GM18870 (cell line): ENCODE data around the gene OR1E1.
"Not testable (repeated sequence)": the region's sequence is repeated elsewhere in the genome, so short reads cannot be mapped to it uniquely, and the experiment has no call there.

ENCODE experiments used
- ATAC-seq: cut with Tn5 transposase; IDR thresholded peaks from one replicate; pipeline ENCODE4 v1.9.1; 2021; ENCODE audit warnings: moderate library complexity; ENCODE audit not compliant: unreplicated experiment

Gene OR1E1, protein sequence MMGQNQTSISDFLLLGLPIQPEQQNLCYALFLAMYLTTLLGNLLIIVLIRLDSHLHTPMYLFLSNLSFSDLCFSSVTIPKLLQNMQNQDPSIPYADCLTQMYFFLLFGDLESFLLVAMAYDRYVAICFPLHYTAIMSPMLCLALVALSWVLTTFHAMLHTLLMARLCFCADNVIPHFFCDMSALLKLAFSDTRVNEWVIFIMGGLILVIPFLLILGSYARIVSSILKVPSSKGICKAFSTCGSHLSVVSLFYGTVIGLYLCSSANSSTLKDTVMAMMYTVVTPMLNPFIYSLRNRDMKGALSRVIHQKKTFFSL

DNA sequence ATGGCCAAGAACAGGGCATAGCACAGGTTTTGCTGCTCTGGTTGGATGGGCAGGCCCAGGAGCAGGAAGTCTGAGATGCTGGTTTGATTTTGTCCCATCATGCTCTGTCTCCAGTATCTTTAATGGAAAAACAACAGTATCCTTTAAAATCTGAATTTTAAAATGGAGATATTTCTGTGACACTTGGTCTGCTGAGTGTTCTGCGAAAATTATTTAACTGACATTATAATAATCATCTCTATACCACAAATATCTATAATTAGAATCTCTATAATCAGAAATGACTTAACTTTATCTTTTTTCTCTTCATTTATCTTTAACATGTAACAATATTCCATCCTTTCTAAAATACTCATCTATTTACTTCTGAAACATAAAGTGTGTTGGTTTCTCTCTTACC is at the start of gene OR1E1:
Gene OR1E1 (minus strand): TSS at position 101 of the 400 bp plus-strand sequence. CDS start 0 bp downstream, at position 101.
- ATAC-seq, result no peak

DNA sequence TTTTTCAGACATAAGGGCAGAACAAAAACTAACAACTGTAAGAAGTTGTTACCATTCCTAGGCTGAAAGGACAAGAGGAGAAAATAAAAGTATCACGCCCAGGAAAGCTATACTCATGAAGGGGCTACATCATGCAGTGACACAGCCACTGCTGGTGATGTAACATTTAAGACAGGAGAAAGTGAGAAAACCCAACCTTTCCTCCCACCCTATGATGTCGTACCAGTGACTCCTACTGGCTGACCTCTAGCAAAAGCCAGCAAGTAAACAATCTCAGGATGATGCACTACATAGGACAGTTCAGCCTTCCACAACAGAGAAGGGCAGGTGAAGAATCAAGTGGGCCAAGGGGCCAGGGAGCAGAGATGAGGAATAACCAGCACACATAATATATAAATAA is 49.4 kb upstream of the OR1E1 start:
- no peak for ATAC-seq

DNA sequence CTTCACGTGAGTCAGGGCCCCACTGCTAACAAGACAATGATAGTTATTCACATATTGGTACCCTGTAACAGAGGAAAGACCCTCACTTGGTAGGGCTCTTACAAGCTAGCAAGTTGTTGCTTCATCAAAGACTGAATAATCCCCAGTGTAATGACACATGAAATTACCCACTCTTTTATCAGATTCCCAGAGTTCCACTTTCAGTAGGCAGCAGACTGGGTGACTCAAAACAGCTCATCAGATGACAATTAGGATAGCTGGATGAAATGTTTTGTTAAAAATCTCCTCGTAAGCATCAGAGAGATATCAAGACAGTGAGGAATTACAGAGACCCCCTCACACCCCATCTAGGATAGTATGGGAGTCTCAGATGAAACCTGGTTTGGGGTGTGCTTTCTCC is 42.2 kb upstream of the OR1E1 start:
- no peak for ATAC-seq

DNA sequence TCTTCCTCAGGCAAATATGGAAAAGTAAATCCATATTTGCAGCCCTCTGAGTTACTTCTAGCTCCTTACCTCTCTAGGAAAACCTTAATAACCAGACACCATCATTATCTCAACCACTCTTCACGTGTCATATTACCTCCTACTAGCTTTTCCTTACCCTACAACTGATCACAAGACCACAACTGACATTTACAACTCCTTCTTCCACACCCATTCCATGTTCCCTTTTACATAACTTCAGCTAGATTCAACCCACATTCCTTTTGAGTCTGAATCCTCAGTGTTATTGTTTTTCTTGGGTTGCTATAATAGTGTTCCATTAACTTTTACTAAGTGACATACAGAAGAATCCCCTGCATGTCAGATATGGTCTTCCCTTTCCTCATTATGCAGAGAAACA is 40.2 kb upstream of the OR1E1 start:
- ATAC-seq, result no peak

DNA sequence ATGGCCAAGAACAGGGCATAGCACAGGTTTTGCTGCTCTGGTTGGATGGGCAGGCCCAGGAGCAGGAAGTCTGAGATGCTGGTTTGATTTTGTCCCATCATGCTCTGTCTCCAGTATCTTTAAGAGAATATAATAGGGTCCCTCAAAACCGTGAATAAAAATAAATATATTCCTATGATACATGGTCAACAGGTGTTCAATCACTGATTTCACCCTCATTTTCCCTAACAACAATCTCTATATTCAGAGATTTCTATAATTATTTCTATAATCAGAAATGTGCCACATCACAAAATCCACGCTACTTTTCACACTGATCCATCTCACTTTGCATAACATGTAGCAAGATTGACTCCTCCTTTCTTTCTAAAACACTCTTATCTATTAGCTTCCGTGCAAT is 35.5 kb upstream of the OR1E1 start, which contains the start of gene OR1E2:
Gene OR1E2 (minus strand): TSS at position 101 of the 400 bp plus-strand sequence. CDS start 0 bp downstream, at position 101.
- ATAC-seq, result no peak

DNA sequence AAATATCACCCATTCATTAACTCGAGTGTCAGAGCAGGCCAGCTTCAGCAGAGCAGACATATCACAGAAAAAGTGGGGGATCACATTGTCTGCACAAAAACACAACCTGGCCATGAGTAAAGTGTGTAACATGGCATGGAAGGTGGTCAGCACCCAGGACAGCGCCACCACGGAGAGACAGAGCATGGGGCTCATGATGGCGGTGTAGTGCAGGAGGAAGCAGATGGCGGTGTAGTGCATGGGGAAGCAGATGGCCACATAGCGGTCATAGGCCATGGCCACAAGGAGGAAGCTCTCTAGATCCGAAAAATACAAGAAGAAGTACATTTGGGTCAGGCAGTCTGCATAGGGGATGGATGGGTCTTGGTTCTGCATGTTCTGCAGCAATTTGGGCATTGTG is 35.0 kb upstream of the OR1E1 start:
- ATAC-seq, result not testable (repeated sequence)

DNA sequence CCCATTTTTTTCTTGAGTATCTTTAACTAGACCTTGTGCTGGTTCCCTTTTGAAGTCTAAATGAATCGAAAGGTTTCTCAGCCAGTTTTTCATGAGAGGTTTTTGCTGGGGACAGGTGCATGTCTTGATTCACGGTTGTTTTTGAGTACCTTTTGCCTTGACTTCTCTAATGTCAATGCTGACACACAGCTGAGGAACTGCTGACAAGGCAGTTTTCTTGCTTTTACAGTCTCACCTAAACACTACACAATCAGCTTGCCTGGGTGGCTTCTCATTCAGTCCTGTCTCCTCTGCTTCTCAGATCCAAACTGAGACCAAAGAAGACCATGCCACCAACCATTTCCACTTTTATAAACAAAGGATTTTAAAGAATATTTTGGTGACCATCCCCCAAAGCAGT is 20.0 kb upstream of the OR1E1 start:
- ATAC-seq, result no peak

DNA sequence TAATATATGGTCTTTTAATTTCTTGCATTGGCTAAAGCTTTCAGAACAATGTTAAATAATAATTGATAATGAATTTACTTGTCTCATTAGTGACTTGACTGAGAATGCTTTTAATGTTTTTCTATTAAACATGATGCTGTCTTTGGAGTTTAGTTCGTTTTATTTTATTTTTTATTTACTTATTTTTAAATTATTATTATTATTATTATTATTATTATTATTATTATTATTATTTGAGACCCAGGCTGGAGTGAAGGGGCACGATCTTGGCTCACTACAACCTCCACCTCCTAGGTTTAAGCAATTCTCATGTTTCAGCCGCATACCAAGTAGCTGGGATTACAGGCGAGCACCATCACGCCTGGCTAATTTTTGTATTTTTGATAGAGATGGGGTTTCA is 17.4 kb upstream of the OR1E1 start:
- no peak for ATAC-seq

DNA sequence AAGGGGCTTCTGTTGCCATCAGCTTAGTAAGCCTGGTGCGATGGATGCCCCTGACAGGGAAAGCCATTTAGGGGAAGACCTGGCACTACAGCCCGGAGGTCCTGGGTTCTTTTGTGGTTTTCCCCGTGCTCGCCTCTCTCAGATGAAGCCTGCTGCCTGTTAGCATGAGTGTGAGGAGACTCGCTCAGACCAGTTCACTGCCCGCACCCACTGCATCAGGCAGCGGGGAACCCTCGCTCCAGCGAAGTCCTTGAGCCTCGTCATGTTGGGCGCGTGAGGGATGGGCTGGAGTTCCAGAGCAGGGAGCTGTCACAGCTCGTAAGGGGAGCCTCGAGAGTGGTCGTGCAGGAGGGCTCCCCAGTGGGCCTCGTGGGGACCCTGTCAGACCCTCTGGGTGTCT is 14.0 kb upstream of the OR1E1 start:
- ATAC-seq, result not testable (repeated sequence)

DNA sequence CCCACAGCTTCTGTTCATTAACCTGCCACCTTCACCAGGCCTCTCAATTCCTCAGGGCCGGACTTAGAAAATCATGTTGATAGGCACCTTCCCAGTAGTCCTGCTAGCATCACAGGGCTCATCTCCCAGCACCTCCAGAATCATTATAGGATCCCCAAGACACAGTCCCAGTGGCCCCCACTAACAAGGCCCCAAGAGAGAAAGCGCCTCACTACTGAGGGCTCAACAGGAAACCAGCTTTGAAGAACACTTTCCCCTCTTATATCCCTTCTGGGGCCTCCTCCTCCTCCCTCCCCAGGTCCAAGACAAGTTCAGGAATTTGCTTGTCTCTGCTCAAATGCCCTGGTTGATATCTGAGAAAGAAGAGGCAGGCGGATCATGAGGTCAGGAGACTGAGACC is 12.9 kb upstream of the OR1E1 start, which contains the start of gene OR3A3:
Gene OR3A3 (plus strand): TSS at position 301 of the 400 bp plus-strand sequence.
- no peak for ATAC-seq

DNA sequence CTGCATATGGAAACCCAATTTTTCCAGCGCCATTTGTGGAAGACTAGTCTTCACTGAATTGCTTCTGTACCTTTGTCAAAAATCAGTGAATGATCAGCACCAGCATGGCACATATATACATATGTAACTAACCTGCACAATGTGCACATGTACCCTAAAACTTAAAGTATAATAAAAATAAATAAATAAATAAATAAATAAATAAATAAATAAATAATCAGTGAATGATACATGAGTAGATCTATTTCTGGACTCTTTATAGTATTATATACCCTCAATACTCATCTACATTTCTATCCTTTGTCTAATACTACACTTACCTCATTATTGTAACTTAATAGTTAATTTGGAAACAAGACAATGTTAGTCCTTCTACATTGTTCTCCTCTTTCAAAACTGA is 5.6 kb upstream of the OR1E1 start:
- not testable (repeated sequence) for ATAC-seq

DNA sequence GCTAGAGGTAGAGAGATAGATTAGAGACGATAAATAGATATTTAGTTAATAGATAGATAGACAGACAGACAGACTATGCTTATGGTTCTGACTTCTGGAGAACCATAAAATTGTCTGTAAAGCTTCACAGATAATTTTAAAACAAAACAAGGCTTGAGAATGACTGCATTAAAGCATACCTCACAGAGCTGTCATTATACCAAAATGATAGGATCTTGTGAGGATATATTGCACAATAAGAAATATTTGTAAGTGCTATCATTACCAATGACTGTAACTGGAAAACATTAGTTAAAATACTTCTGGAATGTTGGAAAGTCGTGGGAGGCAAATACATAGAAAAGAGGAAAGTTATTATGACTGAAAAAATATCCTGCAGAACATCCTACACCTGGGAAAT is 3.6 kb upstream of the OR1E1 start:
- no peak for ATAC-seq

DNA sequence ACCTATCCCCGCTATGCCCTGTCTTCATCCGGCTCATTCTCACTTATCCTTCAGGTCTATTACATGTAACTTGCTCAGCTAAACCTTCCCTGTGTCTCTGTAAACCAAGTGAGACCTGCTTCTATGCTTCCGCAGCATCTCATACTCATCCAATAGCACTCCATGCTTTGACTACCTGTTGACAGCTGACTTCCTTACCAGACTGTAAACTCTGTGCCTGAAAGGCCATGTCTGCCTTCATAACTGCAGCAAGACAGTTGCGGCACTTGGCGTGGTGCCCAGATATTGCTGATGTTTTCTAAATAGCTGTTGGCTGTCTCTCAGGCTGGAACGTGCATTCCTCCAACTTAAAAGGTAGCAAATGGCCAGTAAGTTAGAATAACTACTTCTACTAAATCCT is 1.8 kb upstream of the OR1E1 start:
- no peak for ATAC-seq

DNA sequence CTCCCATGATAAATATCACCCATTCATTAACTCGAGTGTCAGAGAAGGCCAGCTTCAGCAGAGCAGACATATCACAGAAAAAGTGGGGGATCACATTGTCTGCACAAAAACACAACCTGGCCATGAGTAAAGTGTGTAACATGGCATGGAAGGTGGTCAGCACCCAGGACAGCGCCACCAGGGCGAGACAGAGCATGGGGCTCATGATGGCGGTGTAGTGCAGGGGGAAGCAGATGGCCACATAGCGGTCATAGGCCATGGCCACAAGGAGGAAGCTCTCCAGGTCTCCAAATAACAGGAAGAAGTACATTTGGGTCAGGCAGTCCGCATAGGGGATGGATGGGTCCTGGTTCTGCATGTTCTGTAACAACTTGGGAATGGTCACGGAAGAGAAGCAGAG is 409 bp downstream of the OR1E1 start:
- not testable (repeated sequence) for ATAC-seq

DNA sequence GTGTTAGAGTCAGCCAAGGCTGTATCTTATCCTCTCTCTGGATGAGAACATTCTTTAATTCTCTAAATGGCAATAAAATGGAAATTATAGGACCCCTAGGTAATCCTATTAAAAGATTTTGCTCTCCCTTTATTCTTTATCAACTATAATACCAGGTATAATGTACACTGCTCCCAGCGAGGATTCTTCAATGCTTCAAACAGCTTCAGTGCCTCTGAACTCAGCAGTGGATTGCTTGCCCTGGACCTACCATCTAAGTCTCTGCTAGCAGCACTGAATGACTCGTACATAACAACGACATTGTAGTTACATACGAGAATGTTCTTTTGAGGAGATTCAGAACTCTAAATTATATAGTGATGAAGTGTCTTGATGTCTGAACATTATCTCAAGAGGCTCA is 8.4 kb downstream of the OR1E1 start:
- no peak for ATAC-seq

DNA sequence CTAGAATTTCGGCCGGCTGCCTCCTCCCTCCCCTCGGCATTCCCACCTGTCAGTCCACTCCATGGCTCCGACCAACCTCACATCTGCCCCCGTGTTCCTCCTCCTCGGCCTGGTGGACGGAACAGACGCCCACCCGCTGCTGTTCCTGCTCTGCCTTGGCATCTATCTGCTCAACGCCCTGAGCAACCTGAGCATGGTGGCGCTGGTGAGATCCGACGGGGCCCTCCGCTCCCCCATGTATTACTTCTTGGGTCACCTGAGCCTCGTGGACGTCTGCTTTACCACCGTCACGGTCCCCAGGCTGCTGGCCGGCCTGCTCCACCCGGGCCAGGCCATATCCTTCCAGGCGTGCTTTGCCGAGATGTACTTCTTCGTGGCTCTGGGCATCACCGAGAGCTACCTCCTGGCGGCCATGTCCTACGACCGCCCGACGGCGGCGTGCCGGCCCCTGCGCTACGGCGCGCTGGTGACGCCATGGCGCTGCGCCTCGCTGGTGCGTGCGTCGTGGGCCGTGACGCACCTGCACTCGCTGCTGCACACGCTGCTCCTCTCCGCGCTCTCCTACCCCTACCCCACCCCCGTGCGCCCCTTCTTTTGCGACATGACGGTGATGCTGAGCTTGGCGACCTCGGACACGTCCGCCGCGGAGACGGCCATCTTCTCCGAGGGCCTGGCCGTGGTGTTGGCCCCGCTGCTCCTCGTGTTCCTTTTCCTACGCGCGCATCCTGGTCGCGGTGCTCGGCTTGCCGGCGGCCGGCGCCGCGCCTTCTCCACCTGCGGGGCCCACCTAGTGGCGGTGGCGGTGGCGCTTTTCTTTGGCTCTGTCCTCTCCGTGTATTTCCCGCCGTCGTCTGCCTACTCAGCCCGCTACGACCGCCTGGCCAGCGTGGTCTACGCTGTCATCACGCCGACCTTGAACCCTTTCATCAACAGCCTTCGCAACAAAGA is 12.1 kb downstream of the OR1E1 start, which contains the start of gene OR3A2:
Gene OR3A2 (minus strand): TSS at position 440 of the 948 bp plus-strand sequence.
- ATAC-seq, result no peak

DNA sequence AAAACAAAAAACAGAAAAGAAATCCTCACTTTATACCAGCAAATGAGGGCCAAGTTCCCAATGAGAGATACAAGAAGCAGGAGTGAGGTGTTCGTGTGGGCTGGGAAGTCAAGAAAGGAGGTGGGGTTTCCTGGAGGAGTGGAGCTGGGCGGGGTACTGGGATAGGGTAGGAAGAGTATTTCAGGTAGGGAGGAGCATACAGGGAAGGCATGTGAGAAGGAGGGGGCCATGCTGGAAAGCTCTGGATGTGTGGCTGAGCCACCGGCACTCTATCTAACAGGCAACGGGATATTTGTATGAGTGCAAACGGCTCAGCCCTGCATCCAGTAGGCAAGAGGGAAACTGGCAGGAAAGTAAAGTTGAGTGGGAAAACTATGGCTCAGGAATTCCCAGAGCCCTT is 16.3 kb downstream of the OR1E1 start:
- no peak for ATAC-seq

DNA sequence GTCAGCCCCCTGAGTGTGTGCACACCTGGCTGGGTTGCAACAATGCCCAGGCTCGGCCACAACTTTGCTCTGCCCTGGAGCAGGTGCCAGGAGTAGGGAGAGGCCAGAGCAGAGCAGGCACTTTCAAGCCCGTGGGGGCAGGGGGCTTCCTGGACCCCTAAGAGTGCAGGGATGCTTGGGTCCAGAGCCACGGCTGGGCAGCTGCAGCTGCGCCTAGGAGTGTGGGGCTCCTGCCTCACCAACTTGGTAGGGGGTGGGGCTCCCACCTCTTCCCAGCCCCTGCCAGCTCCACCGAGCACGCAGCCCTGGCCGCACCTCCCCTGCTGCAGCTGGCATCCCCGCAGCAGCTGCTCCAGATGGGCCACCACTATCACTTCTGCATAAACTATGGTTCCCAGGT is 19.9 kb downstream of the OR1E1 start:
- no peak for ATAC-seq

DNA sequence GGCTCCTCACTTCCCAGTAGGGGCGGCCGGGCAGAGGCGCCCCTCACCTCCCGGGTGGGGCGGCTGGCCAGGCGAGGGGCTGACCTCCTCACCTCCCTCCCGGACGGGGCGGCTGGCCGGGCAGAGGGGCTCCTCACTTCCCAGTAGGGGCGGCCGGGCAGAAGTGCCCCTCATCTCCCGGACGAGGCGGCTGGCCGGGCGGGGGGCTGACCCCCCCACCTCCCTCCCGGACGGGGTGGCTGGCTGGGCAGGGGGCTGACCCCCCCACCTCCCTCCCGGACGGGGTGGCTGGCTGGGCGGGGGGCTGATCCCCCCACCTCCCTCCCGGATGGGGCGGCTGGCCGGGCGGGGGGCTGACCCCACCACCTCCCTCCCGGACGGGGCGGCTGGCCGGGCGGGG is 27.0 kb downstream of the OR1E1 start:
- not testable (repeated sequence) for ATAC-seq
